LNCaP clone FGC (cell line): ENCODE data around the gene KCNH2.
A peak's percentile ranks its signal among the peaks of the same experiment; 100 is the strongest.

Experiments
- DNase-seq: peaks from one replicate; pipeline ENCODE4 v3.0.0-alpha.2; 2011; ENCODE audit warnings: low read depth
- H3K4me3 ChIP-seq: 2 replicates; pipeline ENCODE4 v1.5.1; 2011; ENCODE audit warnings: mild to moderate bottlenecking, low read depth, low read length, control low read depth
- CTCF ChIP-seq: IDR thresholded peaks from 2 replicates; pipeline ENCODE4 v1.5.1; 2012; ENCODE audit warnings: mild to moderate bottlenecking; ENCODE audit not compliant: control insufficient read depth, insufficient read depth; ENCODE audit errors: extremely low read depth

KCNH2 gene

GRCh38 chr7:150964593-150965111, 13.5 kb downstream of the KCNH2 start:
- TF ChIP-seq CTCF = no peak
- DNase-seq = no peak
- H3K4me3 ChIP-seq = no peak overlapping the region

- no peak for DNase-seq
- no peak for TF ChIP-seq CTCF
Measured at GRCh38 chr7:150963707-150964559, 14.2 kb downstream of the KCNH2 start.

GRCh38 chr7:150962553-150963399, 15.3 kb downstream of the KCNH2 start:
- no peak overlapping the region for H3K4me3 ChIP-seq
- TF ChIP-seq CTCF = peak; percentile 67
- DNase-seq = no peak

More at GRCh38 chr7:150963707-150964559, 14.2 kb downstream of the KCNH2 start:
- H3K4me3 ChIP-seq = no peak overlapping the region

- H3K4me3 ChIP-seq = no peak overlapping the region
- no peak for DNase-seq
- TF ChIP-seq CTCF = no peak
Measured at GRCh38 chr7:150962290-150962552, 15.9 kb downstream of the KCNH2 start.

GRCh38 chr7:150961510-150962289, 16.4 kb downstream of the KCNH2 start:
- DNase-seq = no peak
- TF ChIP-seq CTCF = no peak

More at GRCh38 chr7:150961510-150962289, 16.4 kb downstream of the KCNH2 start:
- H3K4me3 ChIP-seq = no peak overlapping the region
